Suprapubic skin (tissue), 4 donors: ENCODE results near the gene MRAP2. TPM values are rescaled to one million over a fixed set of nuclear protein-coding genes. Genes with fewer than 3 reads are reported as not detected.

Experiments used
- DNase-seq, 2 donors: peaks; one replicate each; pipeline ENCODE4 v3.0.0-alpha.2; 2019; ENCODE audit warnings: low spot score in 2 of 2
- H3K27ac ChIP-seq: fragments of 200-600 bp; sonication (generic); one replicate; pipeline ENCODE4 v1.5.1; 2019
- H3K27me3 ChIP-seq: fragments of 200-600 bp; sonication (generic); one replicate; pipeline ENCODE4 v1.5.1; 2019
- H3K36me3 ChIP-seq: fragments of 200-600 bp; sonication (generic); one replicate; pipeline ENCODE4 v1.5.1; 2019
- H3K4me1 ChIP-seq: fragments of 200-600 bp; sonication (generic); one replicate; pipeline ENCODE4 v1.5.1; 2019
- H3K4me3 ChIP-seq: fragments of 200-600 bp; sonication (generic); one replicate; pipeline ENCODE4 v1.5.1; 2019; ENCODE audit warnings: mild to moderate bottlenecking
- H3K9me3 ChIP-seq: fragments of 200-600 bp; sonication (generic); one replicate; pipeline ENCODE4 v1.5.1; 2019
- EP300 ChIP-seq: sonication (generic); formaldehyde crosslinking; IDR thresholded peaks from one replicate; pipeline ENCODE4 v1.6.1; 2017; ENCODE audit warnings: antibody characterized with exemption
- POLR2A ChIP-seq, 2 donors: fragments of 450-650 bp; IDR thresholded peaks; one replicate each; pipeline ENCODE4 v1.6.1; 2017; ENCODE audit warnings: antibody characterized with exemption in 2 of 2, mild to moderate bottlenecking in 2 of 2, moderate library complexity in 2 of 2
- POLR2AphosphoS5 ChIP-seq, 3 donors: sonication (generic); formaldehyde crosslinking; IDR thresholded peaks; one replicate each; pipeline ENCODE4 v1.6.1; 2017; ENCODE audit warnings: antibody characterized with exemption in 3 of 3
- WGBS: methylation state at CpG from one replicate; pipeline ENCODE4 v1.1.5; 2018; 5-methylcytosine and 5-hydroxymethylcytosine counted together
- total RNA-seq, 4 donors: library from RNA; depleted of rRNA; stranded (reverse); fragments of >200 nt; gene quantifications; one replicate each; pipeline ENCODE4 v1.1.0, GENCODE V29; 2016
- TF ChIP-seq, protein P1 (sequence below), 2 donors: fragments of 200-600 bp in 1 of 2; fragments of 450-650 bp in 1 of 2; sonication (generic) in 1 of 2; IDR thresholded peaks; one replicate each; pipeline ENCODE4 v1.5.1; 2016 to 2019; ENCODE audit warnings: antibody characterized with exemption in 2 of 2, mild to moderate bottlenecking in 1 of 2, moderate library complexity in 1 of 2

The MRAP2 gene
- total RNA-seq, 4 donors from 2014 or later: 1.2 to 2.8 (median 1.8) TPM

DNA sequence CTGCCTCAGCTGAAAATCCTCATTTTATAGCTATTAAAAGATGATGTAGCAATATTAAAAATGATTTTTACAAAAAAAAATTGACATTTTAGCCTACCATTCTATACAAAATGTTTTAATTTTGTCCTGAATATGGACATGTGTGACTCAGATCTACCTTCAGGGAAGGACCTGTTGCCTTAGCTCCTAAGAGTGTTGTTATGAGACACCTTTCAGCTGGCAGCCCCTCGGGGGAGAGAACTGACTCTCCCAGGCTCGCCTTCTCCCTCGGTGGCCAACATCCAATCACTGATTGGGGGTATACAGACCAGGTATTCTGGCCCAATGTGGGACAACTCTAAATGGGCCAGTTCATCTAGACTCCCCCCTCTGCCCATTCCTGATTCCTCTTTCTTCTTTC is 32.5 kb upstream of the MRAP2 start:
- Histone ChIP-seq H3K4me3 (no peak overlapping the region), H3K36me3 (no peaks in the 10 kb centered on the region), H3K4me1 (no peaks in the 10 kb centered on the region), H3K9me3 (no peaks in the 10 kb centered on the region), H3K27ac (no peak overlapping the region), H3K27me3 (no peaks in the 10 kb centered on the region)
- WGBS: 60% methylated on average over 3 of the region's 3 CpGs
- DNase-seq: no peak
- TF ChIP-seq POLR2AphosphoS5 (IDR thresholded peaks at IDR 0.05) (no peak), POLR2A (IDR thresholded peaks at IDR 0.05) (no peak), EP300 (no peak)
- TF ChIP-seq, protein P1, sequence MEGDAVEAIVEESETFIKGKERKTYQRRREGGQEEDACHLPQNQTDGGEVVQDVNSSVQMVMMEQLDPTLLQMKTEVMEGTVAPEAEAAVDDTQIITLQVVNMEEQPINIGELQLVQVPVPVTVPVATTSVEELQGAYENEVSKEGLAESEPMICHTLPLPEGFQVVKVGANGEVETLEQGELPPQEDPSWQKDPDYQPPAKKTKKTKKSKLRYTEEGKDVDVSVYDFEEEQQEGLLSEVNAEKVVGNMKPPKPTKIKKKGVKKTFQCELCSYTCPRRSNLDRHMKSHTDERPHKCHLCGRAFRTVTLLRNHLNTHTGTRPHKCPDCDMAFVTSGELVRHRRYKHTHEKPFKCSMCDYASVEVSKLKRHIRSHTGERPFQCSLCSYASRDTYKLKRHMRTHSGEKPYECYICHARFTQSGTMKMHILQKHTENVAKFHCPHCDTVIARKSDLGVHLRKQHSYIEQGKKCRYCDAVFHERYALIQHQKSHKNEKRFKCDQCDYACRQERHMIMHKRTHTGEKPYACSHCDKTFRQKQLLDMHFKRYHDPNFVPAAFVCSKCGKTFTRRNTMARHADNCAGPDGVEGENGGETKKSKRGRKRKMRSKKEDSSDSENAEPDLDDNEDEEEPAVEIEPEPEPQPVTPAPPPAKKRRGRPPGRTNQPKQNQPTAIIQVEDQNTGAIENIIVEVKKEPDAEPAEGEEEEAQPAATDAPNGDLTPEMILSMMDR (IDR thresholded peaks at IDR 0.05): no peak

DNA sequence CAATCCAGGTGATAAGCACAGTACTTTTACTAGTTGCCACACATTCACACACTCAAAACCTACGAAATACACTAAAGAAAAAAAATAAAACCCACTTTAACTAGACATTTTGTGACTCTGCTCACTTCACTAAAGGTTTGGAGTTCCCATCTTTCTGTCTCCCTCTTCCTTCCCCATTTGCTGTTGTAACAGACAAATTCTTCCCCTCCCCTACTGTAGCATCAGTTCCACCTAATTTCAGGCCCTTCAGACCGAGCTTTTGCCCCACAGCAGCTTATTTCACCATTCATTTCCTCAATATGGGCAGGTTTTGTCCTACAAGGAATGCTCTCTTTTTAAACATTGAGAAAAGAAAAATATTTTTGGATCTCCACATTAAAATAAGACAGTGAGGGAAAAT is 31.3 kb upstream of the MRAP2 start:
- no peak overlapping the region for H3K27ac ChIP-seq
- no peaks in the 10 kb centered on the region for H3K27me3 ChIP-seq
- no peaks in the 10 kb centered on the region for H3K9me3 ChIP-seq
- TF ChIP-seq POLR2AphosphoS5 (IDR thresholded peaks at IDR 0.05) (no peak), EP300 (no peak), POLR2A (IDR thresholded peaks at IDR 0.05) (no peak)
- TF ChIP-seq, protein P1 (IDR thresholded peaks at IDR 0.05): no peak
- no peak for DNase-seq
- no peak overlapping the region for H3K4me3 ChIP-seq
- H3K4me1 ChIP-seq: no peaks in the 10 kb centered on the region
- H3K36me3 ChIP-seq: no peaks in the 10 kb centered on the region
- 83% methylated on average over 2 of the region's 2 CpGs for WGBS

DNA sequence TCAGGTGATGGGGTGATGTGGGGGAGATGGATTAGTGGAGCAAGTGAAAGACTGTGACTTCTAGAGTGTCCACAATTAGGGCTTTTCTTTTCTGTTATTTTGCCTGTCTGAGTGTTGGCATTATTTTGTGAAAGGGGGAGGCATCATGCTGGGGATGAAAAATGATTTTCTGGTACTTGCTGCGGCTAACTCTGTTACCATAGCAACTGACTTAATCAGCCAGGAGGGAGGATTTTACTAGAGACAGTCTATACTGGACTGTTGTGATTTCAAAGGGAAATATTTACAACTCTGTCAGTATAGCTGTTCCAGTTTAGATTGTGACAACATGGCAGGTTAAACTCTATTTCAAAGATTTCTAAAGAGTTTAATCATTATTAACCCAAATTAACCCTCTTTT is 30.4 kb upstream of the MRAP2 start:
- Histone ChIP-seq H3K4me1 (no peaks in the 10 kb centered on the region), H3K27me3 (no peaks in the 10 kb centered on the region), H3K27ac (no peak overlapping the region), H3K9me3 (no peaks in the 10 kb centered on the region), H3K36me3 (no peaks in the 10 kb centered on the region), H3K4me3 (no peak overlapping the region)
- DNase-seq: no peak
- TF ChIP-seq, protein P1 (IDR thresholded peaks at IDR 0.05): no peak
- no peak for TF ChIP-seq POLR2A (IDR thresholded peaks at IDR 0.05)
- no peak for TF ChIP-seq POLR2AphosphoS5 (IDR thresholded peaks at IDR 0.05)
- TF ChIP-seq EP300: no peak
- WGBS: 53% methylated on average over 1 of the region's 1 CpG

DNA sequence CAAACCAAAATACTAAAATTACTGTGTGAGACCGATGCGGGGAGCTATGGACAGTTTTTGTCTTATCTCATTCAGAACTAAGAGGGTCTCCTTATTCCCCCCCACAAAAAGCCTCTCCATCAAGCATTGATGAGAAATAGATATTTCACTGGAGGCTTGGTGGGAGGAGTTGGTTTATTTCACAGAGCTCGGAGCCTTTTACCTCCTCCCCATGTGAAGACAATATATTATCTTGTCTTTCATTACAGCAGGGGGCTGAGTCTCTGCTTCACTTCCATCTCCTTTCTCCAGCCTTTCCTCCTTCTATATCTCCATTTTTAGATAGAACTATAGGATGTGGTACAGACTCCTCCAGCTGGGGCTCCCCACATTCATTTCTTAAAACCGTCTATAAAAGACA is 29.9 kb upstream of the MRAP2 start:
- Histone ChIP-seq H3K4me1 (no peaks in the 10 kb centered on the region), H3K27ac (no peak overlapping the region), H3K36me3 (no peaks in the 10 kb centered on the region), H3K9me3 (no peaks in the 10 kb centered on the region), H3K27me3 (no peaks in the 10 kb centered on the region), H3K4me3 (no peak overlapping the region)
- WGBS: 77% methylated on average over 4 of the region's 4 CpGs
- no peak for DNase-seq
- TF ChIP-seq POLR2AphosphoS5 (IDR thresholded peaks at IDR 0.05) (no peak), EP300 (no peak), POLR2A (IDR thresholded peaks at IDR 0.05) (no peak)
- TF ChIP-seq, protein P1 (IDR thresholded peaks at IDR 0.05): no peak

DNA sequence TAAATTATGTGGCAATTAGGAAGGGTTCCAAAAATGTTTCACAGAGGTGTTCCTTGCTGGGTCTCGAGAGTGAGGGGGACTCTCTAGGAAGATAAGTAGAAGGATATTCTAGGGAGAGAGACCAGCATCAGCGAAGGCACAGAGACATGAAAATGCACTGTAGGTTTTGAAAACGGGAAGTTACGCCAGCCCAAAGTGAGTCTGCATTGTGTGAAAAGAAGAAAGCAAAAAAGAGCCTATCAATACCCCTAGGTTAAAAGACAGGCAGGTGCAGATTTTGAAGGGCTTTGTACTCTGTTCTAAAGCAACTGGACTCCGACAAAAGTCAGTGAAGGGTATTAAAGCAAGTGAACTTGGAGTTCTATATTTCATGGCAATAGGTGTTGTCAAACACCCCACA is 25.7 kb upstream of the MRAP2 start:
- Histone ChIP-seq H3K27ac (no peak overlapping the region), H3K36me3 (no peaks in the 10 kb centered on the region), H3K9me3 (no peaks in the 10 kb centered on the region), H3K4me3 (no peak overlapping the region), H3K27me3 (no peaks in the 10 kb centered on the region), H3K4me1 (no peaks in the 10 kb centered on the region)
- WGBS: 79% methylated on average over 5 of the region's 5 CpGs
- no peak for DNase-seq
- TF ChIP-seq EP300 (no peak), POLR2AphosphoS5 (IDR thresholded peaks at IDR 0.05) (no peak), POLR2A (IDR thresholded peaks at IDR 0.05) (no peak)
- TF ChIP-seq, protein P1 (IDR thresholded peaks at IDR 0.05): no peak
